Measurements from ENCODE around the gene MTFP1.

GRCh38 chr22:30413745-30414524 lies 11.6 kb upstream of the MTFP1 start:
- TF ChIP-seq CTCF (conservative IDR thresholded peaks at IDR 0.05; ENCODE audit: low read length), result no peak
- TF ChIP-seq EZH2phosphoT487 (IDR thresholded peaks at IDR 0.05; ENCODE audit: borderline replicate concordance), result no peak
